NK-92 (cell line): Measurements from ENCODE around the gene FOXL1.

Source experiments
- DNase-seq: peaks from one replicate; lab custom pipeline; 2025; ENCODE audit not compliant: unreplicated experiment; lab: John Stamatoyannopoulos, UW

Gene FOXL1

DNA sequence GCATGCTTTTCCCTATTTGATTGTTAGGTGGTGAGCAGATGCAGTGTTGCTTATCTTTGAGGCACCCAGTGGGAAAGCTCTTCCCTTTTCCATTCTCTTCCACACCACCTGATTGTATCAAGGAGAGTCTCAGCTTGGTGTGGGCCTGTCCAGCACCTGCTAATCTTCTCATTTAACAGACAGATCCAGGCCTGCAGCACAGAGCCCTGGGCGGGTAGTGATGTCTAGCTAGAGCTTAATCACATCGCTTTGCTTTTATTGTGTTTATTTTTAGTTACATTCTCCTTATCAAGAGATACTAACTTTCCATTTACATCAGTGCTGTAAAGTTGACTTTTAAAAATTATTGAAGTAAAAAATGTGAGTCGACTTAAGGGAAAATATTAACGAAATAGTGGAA is 24.2 kb downstream of the FOXL1 start:
- DNase-seq: no peak

DNA sequence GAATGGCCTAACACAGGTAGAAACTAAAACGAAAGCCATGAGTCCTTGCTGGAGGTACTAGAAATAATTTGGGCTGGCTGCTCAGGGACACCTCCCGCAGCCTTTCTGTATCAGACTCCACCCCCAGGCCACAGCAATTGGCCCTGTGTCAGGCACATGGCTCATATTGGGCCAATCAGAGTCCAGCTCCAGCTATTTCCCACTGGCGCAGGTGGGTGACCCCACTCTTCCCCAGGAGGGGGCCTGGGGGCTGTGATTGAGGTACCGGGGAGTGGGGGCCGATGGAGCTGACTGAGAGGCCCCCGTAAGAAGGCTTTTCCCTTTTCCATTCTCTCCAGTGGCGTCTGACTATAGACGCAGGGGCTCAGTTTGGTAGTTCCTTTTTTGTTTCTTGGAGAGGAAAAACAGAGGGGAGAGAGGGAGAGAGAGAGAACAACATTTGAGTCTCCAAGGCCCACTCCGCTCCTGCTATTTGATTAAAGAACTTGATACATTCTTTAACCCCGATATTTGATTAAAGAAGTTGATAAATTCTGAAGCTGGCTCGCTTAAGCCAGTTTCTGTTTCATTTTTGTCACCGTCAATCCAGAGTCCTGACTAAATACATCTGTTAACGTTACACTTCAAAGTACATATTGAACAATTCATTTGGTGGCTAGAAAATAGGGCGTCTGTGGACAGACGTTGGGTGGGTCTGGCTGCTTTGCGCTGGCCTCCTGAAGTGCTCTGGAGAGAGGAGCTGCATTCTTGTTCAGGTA is 26.3 kb downstream of the FOXL1 start:
- no peak for DNase-seq

DNA sequence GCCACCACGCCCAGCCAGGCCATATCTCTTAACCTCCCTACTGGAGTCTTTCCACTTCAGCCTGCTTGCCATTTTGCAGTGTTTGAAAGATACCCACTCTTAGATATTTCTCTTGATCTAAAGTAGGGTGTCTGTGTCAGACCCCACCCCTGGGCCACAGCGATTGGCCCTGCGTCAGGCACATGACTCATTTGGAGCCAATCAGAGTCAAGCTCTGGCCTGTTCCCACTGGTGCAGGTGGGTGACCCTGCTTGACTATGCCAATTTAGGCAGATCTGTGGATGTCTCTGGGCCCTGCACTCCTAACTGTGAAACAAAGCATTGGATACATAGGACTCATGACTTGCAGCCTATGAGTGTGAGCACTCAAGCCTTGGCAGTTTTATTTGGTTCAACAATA is 27.6 kb downstream of the FOXL1 start:
- DNase-seq: no peak

GRCh38 chr16:86608301-86608747 is 30.0 kb downstream of the FOXL1 start:
- no peak for DNase-seq

DNA sequence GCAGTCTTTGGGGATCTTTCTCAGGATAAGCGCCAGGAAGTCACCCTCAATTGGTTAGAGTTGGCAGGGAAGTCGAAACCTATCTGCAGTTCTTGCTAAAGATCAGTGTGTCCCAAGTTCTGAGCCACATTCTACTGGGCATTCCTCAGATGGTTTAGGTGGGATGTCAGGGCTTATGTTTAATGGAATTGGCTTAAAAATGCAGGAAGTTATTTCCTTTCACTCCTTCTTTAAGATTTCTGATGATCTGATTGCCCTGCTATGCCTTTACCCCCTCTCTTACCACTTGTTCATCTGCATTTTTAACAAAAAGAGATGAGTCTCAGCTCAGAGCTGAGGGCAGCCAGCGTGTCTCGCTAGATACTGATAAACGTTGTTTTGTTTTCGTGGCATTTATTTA is 30.8 kb downstream of the FOXL1 start:
- DNase-seq: no peak

DNA sequence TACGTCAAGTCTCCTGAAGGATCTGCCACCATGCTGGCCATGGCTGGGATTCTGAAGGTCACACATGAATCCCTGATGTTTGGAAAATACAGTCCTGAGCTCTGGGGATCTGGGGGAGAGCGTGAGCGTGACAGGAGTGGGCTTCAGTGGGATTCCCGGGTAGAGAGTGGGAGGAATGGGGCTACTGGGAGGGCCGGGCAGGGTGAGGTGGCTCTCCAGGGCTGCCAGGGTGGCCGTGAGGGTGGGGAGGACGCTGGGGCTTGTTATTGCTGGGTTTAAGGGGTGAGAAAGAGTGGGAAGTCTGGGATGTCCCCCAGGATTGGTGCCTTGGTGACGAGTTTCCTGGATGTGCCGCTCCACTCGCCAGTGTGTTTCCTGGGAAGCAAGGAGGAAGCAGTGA is 31.3 kb downstream of the FOXL1 start:
- no peak for DNase-seq

- DNase-seq: no peak
These were observed 32.6 kb downstream of the FOXL1 start for GRCh38 chr16:86610779-86611524.

DNA sequence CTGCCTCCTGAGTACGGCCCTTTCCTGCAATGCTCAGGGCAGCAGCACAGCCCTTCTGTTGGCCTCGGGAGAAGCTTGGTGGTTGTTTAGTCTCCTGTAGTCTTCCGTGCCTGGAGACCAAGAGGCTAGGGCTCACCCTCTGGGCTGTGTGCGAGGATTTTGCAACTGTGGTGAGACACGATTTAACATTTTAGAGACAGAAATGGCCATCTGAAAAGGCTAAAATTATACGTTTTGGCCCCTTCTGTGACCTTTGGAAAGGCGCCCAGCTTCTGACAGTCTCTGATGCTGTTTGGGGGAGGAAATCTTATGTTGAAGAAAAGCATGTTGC is 33.1 kb downstream of the FOXL1 start:
- DNase-seq: no peak

- no peak for DNase-seq
These were observed 33.6 kb downstream of the FOXL1 start for GRCh38 chr16:86611941-86612340.

GRCh38 chr16:86614699-86615098 is 36.4 kb downstream of the FOXL1 start:
- no peak for DNase-seq

GRCh38 chr16:86616906-86617305 is 38.6 kb downstream of the FOXL1 start:
- DNase-seq: no peak

DNA sequence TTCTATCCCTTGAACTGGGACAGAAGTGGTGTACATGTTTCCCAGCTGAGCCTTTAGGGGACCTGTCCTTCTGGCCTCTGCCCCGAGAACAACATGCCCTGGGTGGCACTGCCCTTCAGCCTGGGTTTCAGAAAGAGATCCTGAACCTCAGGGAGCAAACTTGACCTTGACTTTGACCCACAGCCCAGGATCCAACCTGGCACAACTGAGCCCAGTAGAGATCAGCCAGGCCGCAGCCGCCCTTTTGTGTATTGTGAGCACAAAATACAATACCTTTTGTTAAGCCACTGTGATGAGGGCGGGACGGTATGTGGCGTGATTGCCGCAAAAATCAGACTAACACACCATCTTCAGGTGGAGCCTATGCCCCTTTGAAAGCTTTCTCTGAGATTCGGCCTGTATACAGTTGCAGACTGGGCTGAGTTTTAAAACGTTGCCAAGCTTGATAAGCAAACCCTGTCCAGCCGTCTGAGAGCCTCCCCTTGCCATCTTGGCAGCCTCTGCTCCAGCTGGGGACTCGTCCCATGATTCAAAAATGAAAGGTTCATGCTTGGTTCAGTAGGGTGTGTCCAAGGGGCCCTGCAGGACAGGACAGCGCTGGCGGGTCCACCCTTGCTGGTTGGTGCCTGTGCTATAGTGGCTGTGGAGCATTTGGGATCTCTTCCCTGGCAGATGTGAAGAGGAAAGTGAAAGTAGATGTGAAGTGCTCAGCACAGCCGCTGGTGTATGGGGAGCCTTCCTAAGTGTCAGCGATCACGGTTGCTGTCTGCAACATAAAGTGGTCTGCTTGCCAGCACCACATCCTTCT is 40.3 kb downstream of the FOXL1 start:
- no peak for DNase-seq

DNA sequence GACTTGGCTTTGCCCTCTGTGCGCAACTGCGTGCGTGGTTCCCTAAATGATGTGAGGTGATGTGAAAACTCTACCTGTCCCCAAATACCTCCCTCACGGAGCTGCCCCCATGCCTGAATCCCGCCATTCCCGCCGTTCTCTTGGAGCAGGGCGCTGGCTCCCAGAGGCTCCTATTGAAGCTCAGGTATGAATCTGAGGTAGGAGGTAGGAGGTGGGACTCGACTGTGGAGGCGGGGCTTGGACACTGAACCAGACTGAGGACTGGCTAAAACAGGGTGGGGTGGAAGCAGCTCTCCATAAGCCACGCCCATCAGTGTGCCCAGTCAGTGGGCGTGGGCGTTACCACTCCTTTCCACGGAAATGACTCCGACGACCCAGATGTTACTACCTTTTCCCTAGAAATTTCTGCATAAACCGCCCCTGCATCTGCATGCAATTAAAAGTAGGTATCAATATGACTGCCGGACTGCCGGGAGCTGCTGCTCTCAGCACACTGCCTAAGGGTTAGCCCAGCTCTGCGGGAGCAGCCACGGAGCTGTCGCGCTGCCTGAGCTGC is 41.0 kb downstream of the FOXL1 start:
- DNase-seq: no peak

- DNase-seq: no peak
These were observed 41.8 kb downstream of the FOXL1 start for GRCh38 chr16:86620184-86620583.

- DNase-seq: no peak
These were observed 43.6 kb downstream of the FOXL1 start for GRCh38 chr16:86621966-86622365.

DNA sequence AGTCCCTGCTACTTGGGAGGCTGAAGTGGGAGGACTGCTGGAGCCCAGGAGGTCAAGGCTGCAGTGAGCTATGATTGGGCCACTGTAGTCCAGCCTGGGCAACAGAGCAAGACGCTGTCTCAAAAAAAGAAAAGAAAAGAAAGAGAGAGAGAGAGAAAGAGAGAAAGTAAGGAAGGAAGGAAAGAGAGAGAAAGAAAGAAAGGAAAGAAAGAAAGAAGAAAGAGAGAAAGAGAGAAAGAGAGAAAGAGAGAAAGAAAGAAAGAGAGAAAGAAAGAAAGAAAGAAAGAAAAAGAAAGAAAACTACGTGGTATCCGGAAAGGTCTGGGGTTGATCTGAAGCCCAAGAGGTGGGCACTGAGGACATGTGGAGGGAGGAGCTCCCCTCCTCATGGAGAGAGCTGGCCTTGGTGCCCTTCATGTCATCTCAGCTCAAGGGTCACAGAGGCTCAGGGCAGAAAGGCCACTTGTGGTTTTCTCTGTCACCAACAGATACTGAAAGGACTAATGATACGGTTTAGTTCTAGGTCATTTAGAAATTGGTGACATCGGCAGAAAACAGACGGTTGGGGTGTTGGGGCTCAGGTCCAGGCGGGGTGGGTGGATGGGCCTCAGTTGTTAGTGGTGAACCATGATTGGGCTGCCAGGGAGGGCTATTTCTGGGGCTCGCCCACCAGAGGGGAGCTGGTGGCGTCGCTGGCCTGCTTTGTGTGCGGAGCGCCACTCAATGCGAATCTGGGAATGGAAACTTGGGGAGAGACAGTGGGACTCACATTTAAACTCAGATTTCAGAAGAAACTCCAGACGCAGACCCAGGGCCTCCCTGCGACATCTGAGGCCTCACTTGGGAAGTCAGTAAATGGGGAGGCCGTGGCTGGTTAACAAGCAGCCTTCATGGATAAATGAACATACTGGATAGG is 44.6 kb downstream of the FOXL1 start:
- DNase-seq: no peak

DNA sequence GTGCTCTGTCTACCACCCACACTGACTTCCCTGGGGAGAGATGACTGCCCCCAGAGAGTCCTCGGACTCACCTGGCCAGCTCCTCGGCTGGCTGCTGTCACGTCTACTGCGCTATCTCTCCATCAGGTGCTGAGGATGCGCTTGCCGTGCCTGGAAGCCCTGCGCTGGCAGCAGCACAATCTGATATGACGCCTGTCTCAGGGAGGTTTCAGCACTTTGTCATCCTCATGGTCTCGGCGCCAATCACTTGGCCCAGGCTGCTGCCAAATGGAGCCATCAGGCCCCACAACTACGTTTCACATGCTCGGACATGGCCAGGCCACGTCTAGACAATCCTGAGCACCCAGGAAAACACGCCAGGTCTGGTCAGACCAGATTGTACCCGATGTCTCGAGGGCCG is 46.7 kb downstream of the FOXL1 start:
- no peak for DNase-seq

DNA sequence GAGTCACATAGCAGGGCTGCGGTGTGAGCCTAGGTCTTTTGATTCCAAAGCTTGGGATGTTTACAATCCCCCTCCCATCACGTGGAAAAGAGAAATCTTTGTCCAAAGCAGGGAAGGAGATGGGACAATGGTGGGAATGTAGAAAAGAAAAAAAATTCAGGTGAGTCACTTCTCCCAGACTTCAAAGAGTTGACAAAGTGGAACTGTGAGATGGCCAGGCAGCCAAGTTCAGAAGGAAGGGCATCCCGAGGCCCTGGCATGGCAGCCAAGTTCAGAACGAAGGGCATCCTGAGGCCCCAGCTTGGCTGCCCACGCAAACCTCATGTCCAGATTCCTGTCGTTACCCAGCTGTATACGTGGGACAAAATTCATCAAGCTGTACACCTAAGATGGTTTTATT is 47.5 kb downstream of the FOXL1 start:
- no peak for DNase-seq

DNA sequence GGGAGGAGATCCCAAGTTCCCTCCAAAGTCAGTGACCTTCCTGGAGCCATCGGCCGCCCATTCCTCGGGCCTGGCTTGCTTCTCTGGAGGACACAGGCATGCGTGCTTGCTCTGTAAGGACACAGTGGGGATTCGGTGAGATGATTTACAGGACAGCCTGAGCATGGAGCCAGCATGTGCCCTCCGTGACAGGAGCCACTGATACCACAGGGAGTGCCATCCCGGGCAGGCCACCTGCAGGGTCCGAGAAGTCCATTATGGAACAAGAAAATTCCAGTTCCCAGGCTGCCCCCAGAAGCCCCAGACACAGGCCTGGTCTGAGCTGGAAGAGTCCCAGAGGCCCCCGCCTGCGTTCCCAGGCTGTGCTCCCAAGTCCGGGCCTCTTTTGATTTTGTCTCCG is 47.9 kb downstream of the FOXL1 start:
- no peak for DNase-seq

GRCh38 chr16:86626966-86627365 is 48.6 kb downstream of the FOXL1 start:
- no peak for DNase-seq

DNA sequence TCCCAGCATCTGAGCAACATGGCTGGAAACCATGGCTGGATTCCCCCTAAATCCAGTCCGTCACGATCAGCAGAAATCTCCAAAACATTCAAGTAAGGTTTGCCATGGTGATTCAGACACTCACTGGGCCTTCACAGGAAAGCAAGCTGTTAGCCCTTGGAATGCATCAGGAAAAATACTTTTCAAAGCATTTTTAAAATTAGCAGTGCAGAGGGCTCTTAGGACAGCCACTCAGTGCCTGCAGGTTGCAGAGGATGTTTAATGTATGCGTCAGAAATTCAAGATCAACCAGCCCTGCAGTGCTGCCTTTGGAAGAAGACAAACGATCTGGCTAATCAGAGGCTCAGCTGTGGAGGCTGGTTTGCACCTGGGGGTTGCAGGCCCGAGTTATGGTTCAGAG is 50.3 kb downstream of the FOXL1 start:
- no peak for DNase-seq
